ENCODE data around the gene PILRB.
"Not testable (repeated sequence)": the region's sequence is repeated elsewhere in the genome, so short reads cannot be mapped to it uniquely, and the experiment has no call there.

PILRB gene

GRCh38 chr7:100373261-100373831 lies 15.4 kb downstream of the PILRB start, which contains the start of gene PILRA:
Gene PILRA, plus strand, starts transcription at chr7:100373487. Its CDS starts 170 bp downstream, at chr7:100373657.
- ChIA-PET POLR2A (ENCODE audit: low non-redundant PET) (no interaction called here), CTCF (no interaction called here)
- TF ChIP-seq CTCF (conservative IDR thresholded peaks at IDR 0.05; ENCODE audit: low read depth), result no peak
- H3K27ac ChIP-seq, result peak within 1 kb of the TSS; percentile 33
- no peak for DNase-seq (ENCODE audit: low spot score)

GRCh38 chr7:100373870-100374598 lies 16.1 kb downstream of the PILRB start:
- POLR2A ChIA-PET (ENCODE audit: low non-redundant PET); DNase-seq (ENCODE audit: low spot score); H3K27ac ChIP-seq: not testable (repeated sequence)
- CTCF ChIA-PET, result interaction anchor here (0.9 kb wide), 1 partner anchor 33 kb away, joined by 3 read pairs; no protein-coding TSS in a partner anchor

GRCh38 chr7:100374601-100375000 lies 16.7 kb downstream of the PILRB start:
- H3K27ac ChIP-seq, result no peak overlapping the region
- TF ChIP-seq CTCF (conservative IDR thresholded peaks at IDR 0.05; ENCODE audit: low read depth), result no peak
- POLR2A ChIA-PET (ENCODE audit: low non-redundant PET), result no interaction called here
- CTCF ChIA-PET, result interaction anchor here (0.9 kb wide), 1 partner anchor 33 kb away, joined by 3 read pairs; no protein-coding TSS in a partner anchor
- DNase-seq (ENCODE audit: low spot score), result no peak

GRCh38 chr7:100376066-100376465 lies 18.1 kb downstream of the PILRB start:
- H3K27ac ChIP-seq, result no peak overlapping the region
- no peak for DNase-seq (ENCODE audit: low spot score)
- TF ChIP-seq CTCF (conservative IDR thresholded peaks at IDR 0.05; ENCODE audit: low read depth), result no peak
- CTCF ChIA-PET, result interaction anchor here (0.6 to 0.7 kb wide), 2 partner anchors 31 to 107 kb away, joined by 5 read pairs; no protein-coding TSS in a partner anchor
- POLR2A ChIA-PET (ENCODE audit: low non-redundant PET), result no interaction called here

GRCh38 chr7:100378114-100378755 lies 20.3 kb downstream of the PILRB start:
- ChIA-PET POLR2A (ENCODE audit: low non-redundant PET) (no interaction called here), CTCF (no interaction called here)
- no peak overlapping the region for H3K27ac ChIP-seq
- no peak for TF ChIP-seq CTCF (conservative IDR thresholded peaks at IDR 0.05; ENCODE audit: low read depth)
- DNase-seq (ENCODE audit: low spot score), result no peak

- POLR2A ChIA-PET (ENCODE audit: low non-redundant PET), result no interaction called here
- H3K27ac ChIP-seq, result no peak overlapping the region
- CTCF ChIA-PET, result interaction anchor here (0.7 kb wide), 1 partner anchor 980 kb away, joined by 6 read pairs; no protein-coding TSS in a partner anchor
- DNase-seq (ENCODE audit: low spot score), result no peak
- TF ChIP-seq CTCF (conservative IDR thresholded peaks at IDR 0.05; ENCODE audit: low read depth), result no peak
Observed at GRCh38 chr7:100380196-100380595, 22.3 kb downstream of the PILRB start.

- DNase-seq (ENCODE audit: low spot score); POLR2A ChIA-PET (ENCODE audit: low non-redundant PET); H3K27ac ChIP-seq; CTCF ChIA-PET: not testable (repeated sequence)
Observed at GRCh38 chr7:100381531-100382233, 23.8 kb downstream of the PILRB start.

- DNase-seq (ENCODE audit: low spot score); H3K27ac ChIP-seq; POLR2A ChIA-PET (ENCODE audit: low non-redundant PET): not testable (repeated sequence)
- CTCF ChIA-PET, result interaction anchor here (0.6 kb wide), 1 partner anchor 24 kb away, joined by 3 read pairs; no protein-coding TSS in a partner anchor
Observed at GRCh38 chr7:100382234-100382853, 24.4 kb downstream of the PILRB start.

Data from RWPE1 (cell line).